K562 (cell line): ENCODE results near the gene TAF5L. TPM values are rescaled to one million over a fixed set of nuclear protein-coding genes. Genes with fewer than 3 reads are reported as not detected.

Experiments
- BRD4 ChIP-seq: fragments of 200-600 bp; sonication (generic); IDR thresholded peaks from 2 replicates; pipeline ENCODE4 v1.6.1; 2017; ENCODE audit warnings: inconsistent platforms
- CHD1 ChIP-seq: fragments of 200-600 bp; sonication (generic); IDR thresholded peaks from one replicate; pipeline ENCODE4 v1.6.1; 2012; ENCODE audit warnings: mild to moderate bottlenecking, moderate library complexity, low read length, inconsistent platforms
- HEY1 ChIP-seq: fragments of 250-450 bp; sonication (Bioruptor Pico); IDR thresholded peaks from 2 replicates; pipeline ENCODE4 v1.5.0; 2020; ENCODE audit warnings: mild to moderate bottlenecking, moderate library complexity, borderline replicate concordance
- KLF13 ChIP-seq: fragments of 450-650 bp; IDR thresholded peaks from 2 replicates; pipeline ENCODE4 v1.6.1; 2016; ENCODE audit warnings: missing genetic modification characterization, low read depth, mild to moderate bottlenecking, missing compliant biosample characterization, moderate library complexity, borderline replicate concordance
- MNT ChIP-seq, 2 experiments: fragments of 450-650 bp; conservative IDR thresholded peaks; 2 replicates each; pipeline ENCODE4 v1.6.1; 2017; ENCODE audit warnings: mild to moderate bottlenecking in 2 of 2, moderate library complexity in 2 of 2
- MTA2 ChIP-seq: fragments of 450-650 bp; IDR thresholded peaks from 2 replicates; pipeline ENCODE4 v1.6.1; 2016; ENCODE audit warnings: low read depth
- PRPF4 ChIP-seq: fragments of 200-400 bp; formaldehyde crosslinking; IDR thresholded peaks from one replicate; pipeline ENCODE4 v1.6.1; 2017; ENCODE audit warnings: low read length, low read depth, mild to moderate bottlenecking; ENCODE audit not compliant: insufficient read depth, poor library complexity, severe bottlenecking
- RBM15 ChIP-seq: fragments of 200-400 bp; formaldehyde crosslinking; IDR thresholded peaks from 2 replicates; pipeline ENCODE4 v1.6.1; 2018; ENCODE audit warnings: mild to moderate bottlenecking, low read length, moderate library complexity; ENCODE audit not compliant: insufficient read depth
- RREB1 ChIP-seq: fragments of 250-450 bp; sonication (Bioruptor Pico); IDR thresholded peaks from 2 replicates; pipeline ENCODE4 v1.4.0; 2020
- SIN3B ChIP-seq: fragments of 450-650 bp; IDR thresholded peaks from 2 replicates; pipeline ENCODE4 v1.6.1; 2017; ENCODE audit warnings: low read depth, mild to moderate bottlenecking, moderate library complexity
- TCF15 ChIP-seq: fragments of 250-450 bp; sonication (Bioruptor Pico); IDR thresholded peaks from 2 replicates; pipeline ENCODE4 v1.8.0; 2022; ENCODE audit warnings: moderate library complexity, mild to moderate bottlenecking, inconsistent platforms
- USF1 ChIP-seq: sonication (generic); formaldehyde crosslinking; IDR thresholded peaks from 2 replicates; pipeline ENCODE4 v1.9.0; 2022; ENCODE audit warnings: mild to moderate bottlenecking, missing genetic modification reagents
- ZBTB49 ChIP-seq: sonication (generic); formaldehyde crosslinking; IDR thresholded peaks from 2 replicates; pipeline ENCODE4 v1.8.0; 2022; ENCODE audit warnings: missing genetic modification reagents, mild to moderate bottlenecking, borderline replicate concordance
- ZFP1 ChIP-seq: fragments of 450-650 bp; formaldehyde crosslinking; IDR thresholded peaks from 2 replicates; pipeline ENCODE4 v1.4.0; 2020; ENCODE audit warnings: mild to moderate bottlenecking, mixed read lengths
- ZFP30 ChIP-seq: fragments of 250-450 bp; sonication (Bioruptor Pico); IDR thresholded peaks from 2 replicates; pipeline ENCODE4 v1.8.0; 2022; ENCODE audit warnings: moderate library complexity, mild to moderate bottlenecking, inconsistent platforms, borderline replicate concordance
- ZNF133 ChIP-seq: fragments of 250-450 bp; sonication (Bioruptor Pico); IDR thresholded peaks from 2 replicates; pipeline ENCODE4 v1.4.0; 2020; ENCODE audit warnings: mild to moderate bottlenecking
- ZNF785 ChIP-seq: fragments of 250-450 bp; sonication (Bioruptor Pico); IDR thresholded peaks from 2 replicates; pipeline ENCODE4 v1.4.0; 2020; ENCODE audit warnings: mild to moderate bottlenecking
- polyA plus RNA-seq, 8 experiments: library from polyadenylated mRNA; depleted of rRNA in 4 of 8; stranded (reverse) in 5 of 8; unstranded in 3 of 8; fragments of >200 nt; fragmentation: Nextera tagmentation in 2 of 8; fragmentation: Illumina TruSeq in 1 of 8; extraction: Ambion mirVana in 2 of 8; extraction: Trizol in 1 of 8; gene quantifications; 2 replicates each; pipeline versions ENCODE4 v1.2.1 to v1.2.3, GENCODE V29; 2011 to 2014; ENCODE audit warnings: inconsistent platforms in 1 of 8, missing spikeins in 1 of 8
- total RNA-seq, 7 experiments: library from RNA; depleted of rRNA in 6 of 7; stranded (reverse); fragments of >200 nt in 6 of 7; fragmentation: Illumina TruSeq in 2 of 7; extraction: Trizol in 2 of 7; gene quantifications; 2 replicates each; pipeline versions ENCODE4 v1.2.1 to v1.2.3, GENCODE V29; 2011 to 2021; ENCODE audit warnings: low replicate concordance in 1 of 7

Gene TAF5L
- total and polyA plus RNA-seq, 9 of the 15 experiments (the other 6 are each of a cell fraction or from before 2014, with no cell fraction given): 2.2 to 34.2 (median 23.3) TPM

DNA sequence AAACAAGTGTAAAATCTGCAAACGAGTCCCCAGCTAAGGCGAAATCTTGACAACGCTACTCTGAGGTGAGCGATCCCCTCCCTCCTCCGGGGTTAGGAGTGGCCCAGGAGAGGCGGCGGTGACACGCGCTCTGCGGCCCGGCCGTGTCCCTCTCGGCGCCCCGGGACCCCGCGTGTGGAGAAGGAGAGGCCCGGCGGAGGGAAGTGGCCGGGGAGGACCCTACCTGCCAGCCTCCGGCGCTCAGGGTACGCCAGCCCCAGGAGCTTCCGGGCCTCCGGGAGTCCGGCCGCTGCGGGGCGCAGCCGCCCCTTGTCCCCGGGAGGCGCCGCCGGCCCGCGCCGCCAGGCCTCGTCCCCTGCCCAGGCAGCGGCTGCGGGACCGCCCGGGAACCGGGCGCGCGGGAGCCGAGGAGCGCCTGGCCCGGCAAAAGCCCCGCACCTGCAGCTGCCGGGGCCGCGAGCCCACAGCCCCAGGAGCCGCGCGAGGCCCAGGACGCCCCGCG is 68.0 kb downstream of the TAF5L start (continued):
- TF ChIP-seq MTA2: no peak
- peak; percentile 36 to 66; a peak in 2 of 4 replicates for TF ChIP-seq MNT (conservative IDR thresholded peaks at IDR 0.05)
- TF ChIP-seq ZNF785 (CRISPR knock-in tag): no peak
- no peak for TF ChIP-seq PRPF4
- no peak for TF ChIP-seq USF1 (CRISPR knock-in tag)
- no peak for TF ChIP-seq ZBTB49 (CRISPR knock-in tag)
- peak; percentile 95 for TF ChIP-seq CHD1
- no peak for TF ChIP-seq BRD4
- TF ChIP-seq TCF15 (CRISPR knock-in tag): no peak
- TF ChIP-seq RREB1 (CRISPR knock-in tag): no peak
- no peak for TF ChIP-seq ZFP1
- TF ChIP-seq KLF13 (tag): no peak
- TF ChIP-seq ZFP30 (CRISPR knock-in tag): no peak
- no peak for TF ChIP-seq RBM15
- TF ChIP-seq ZNF133: no peak
- TF ChIP-seq HEY1 (CRISPR knock-in tag): no peak
- TF ChIP-seq SIN3B: no peak
